NCI-H2107 (cell line): ENCODE data around the gene TLCD5.
A peak's percentile ranks its signal among the peaks of the same experiment; 100 is the strongest.

ENCODE experiments used
- DNase-seq: peaks from one replicate; lab custom pipeline; 2025; lab: John Stamatoyannopoulos, UW

The TLCD5 gene

GRCh38 chr11:120308081-120308480 lies 17.0 kb upstream of the TLCD5 start:
- no peak for DNase-seq

DNA sequence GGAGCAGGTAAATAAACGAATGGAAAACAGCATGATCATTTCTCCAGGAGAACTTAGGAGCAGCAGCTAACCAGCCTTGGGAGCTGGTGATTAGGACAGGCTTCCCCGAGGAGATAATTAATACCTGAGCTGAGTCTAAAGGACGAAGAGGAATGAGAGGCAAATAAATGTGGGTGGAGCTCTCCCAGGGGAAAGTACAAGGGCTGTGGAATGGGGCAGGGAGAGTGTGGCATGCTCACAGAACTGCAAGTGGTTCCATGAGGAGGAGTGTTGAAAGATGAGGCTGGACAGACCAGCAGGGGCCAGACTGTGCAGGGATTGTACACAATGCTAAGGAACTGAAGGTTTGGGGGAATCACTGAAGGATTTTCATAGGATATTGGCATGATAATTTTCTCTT lies 14.2 kb upstream of the TLCD5 start:
- DNase-seq = no peak

DNA sequence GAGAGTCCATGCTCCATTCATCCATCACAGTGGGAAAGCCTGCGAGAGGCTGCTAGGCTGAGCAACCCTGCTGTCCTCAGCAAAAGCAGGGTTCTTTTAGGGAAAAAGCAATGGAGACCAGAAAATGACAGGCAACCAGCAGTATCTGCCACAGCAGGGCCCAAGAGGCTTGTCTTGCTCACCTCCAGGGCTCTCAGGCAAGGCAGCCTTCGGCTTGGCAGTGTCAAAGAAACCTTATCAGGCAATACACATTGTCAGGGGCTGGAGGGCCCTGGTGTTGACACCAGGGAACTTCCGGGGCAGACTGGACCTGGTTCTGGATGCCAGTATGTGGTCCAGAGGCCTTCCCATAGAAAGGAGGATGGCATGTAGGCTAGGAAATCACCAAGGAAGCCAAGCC lies 10.2 kb upstream of the TLCD5 start:
- DNase-seq = no peak

DNA sequence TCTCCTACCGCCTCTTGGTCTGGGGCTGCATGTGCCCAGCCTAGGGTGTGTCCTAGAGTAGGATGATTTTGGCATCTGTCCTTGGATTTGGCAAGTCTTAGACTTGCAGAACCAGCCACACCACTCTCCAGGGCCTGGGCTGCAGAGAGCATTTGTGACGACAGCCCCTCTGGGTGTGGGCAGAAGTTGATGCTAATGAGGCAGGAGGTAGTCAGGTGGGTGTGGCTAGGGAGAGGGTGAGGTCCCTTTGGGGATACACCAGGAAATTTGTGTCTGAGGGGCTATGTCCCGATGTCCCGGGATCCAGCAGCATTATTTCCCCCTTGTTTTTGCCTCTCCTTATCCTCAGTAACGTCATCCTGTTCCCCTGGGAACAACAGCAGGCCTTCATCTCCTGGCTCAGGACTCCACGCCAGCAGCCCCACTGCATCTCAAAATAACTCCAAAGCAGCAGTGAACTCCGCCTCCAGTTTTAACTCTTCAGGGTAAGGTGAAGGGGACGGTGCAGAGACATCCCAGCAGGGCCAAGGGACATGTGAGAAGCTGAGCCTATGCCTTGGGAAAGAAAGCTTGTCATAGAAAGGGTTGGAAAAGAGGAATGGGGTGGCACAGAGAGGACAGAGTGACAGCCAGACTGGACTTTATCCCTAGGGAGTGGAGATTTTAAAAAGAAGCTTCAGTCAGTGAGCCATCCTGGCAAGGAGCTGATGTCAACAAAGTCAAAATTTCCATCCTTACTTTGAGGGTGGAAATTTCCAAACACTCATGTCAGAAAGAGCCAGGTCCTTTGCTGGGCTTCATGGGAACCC lies 8.0 kb upstream of the TLCD5 start:
- DNase-seq = no peak

GRCh38 chr11:120317689-120318480 lies 7.2 kb upstream of the TLCD5 start:
- no peak for DNase-seq

GRCh38 chr11:120318906-120319305 lies 6.2 kb upstream of the TLCD5 start:
- DNase-seq = no peak

DNA sequence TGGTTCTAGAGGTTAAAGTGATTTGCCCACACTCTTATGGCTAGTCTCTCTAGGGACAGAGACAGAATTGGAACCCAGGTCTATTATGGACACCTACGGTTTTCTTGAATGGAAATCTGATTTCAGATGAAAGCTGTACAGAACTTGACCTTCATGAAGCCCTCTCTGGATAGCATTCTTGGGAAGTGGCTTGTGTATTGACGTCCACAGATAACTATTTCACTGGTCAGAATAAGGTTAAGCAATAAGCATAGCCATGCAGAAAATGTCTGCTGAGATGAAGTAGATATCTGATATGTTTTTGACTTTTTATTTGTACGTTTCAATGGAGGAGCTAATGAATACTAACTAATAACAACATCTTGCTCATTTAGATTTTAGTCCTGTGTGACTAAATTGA lies 1.1 kb downstream of the TLCD5 start:
- DNase-seq = no peak

GRCh38 chr11:120326845-120327281 lies 1.8 kb downstream of the TLCD5 start:
- no peak for DNase-seq

DNA sequence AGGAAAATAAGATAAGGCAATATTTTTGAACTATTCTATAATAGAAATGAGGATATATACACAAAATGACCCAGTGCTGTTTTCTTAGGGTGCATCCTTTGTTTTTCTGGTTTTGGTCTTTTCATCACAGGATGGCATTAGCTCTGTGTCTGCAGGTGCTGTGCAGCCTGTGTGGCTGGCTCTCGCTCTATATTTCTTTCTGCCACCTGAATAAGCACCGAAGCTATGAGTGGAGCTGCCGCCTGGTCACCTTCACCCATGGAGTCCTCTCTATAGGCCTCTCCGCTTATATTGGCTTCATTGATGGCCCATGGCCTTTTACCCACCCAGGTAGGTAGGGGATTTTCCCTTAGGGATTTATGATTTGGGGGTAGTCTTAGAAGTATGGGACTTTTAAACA lies 2.2 kb downstream of the TLCD5 start:
- DNase-seq = no peak

DNA sequence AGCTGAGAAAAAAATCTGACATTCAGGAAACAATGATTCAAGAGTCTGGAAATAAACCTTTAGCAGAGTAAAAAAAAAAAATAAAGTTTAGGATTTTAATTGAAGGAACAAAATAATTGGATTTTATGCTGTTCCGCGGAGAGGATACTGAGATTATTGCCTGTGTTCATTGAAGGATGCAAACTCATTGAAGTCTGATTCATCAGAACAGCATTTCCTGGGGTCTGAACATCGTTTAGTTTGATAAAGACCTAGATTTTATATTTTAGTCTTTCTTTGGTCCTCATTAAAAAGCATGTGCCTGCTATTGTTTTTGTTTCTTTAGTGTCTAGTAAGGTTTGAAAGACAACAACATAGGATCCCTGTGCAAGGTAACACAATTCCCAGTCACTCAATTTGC lies 4.5 kb downstream of the TLCD5 start:
- no peak for DNase-seq

- no peak for DNase-seq
These were observed 4.9 kb downstream of the TLCD5 start for GRCh38 chr11:120330045-120330444.

DNA sequence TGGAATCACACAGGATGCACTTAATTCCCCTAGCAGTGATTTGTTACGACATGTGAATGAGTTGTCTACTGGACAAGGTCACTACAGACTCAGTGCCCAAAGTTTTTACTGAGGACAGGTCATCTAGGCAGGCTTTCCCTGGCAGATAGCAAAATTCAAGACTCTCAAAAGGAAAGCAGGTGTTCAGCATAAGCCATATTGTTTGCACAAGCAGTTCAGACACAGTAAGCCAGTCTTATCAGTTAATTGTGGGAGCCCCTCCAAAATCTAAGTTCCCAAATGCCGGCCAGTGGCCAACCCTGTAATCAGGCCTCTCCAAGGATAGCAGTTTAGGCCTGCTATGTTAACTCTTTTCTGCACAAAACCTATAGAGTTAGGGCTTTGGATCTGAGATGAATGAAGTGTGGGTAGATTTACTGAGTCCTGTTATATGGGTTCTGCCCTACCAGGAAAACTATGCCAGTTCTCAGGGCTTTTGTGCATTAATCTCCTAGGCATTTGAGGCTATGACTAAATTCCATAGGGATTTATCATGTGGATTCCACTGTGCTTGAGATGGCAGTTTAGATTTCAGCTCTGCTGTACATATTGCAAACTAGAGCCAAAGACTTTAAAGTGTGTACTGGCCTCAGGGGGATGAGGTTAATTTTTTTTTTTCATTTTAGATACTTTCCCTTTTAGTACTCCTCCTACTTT lies 6.3 kb downstream of the TLCD5 start:
- no peak for DNase-seq

GRCh38 chr11:120332822-120333716 lies 8.0 kb downstream of the TLCD5 start:
- DNase-seq = no peak

GRCh38 chr11:120333801-120334200 lies 8.7 kb downstream of the TLCD5 start:
- no peak for DNase-seq

DNA sequence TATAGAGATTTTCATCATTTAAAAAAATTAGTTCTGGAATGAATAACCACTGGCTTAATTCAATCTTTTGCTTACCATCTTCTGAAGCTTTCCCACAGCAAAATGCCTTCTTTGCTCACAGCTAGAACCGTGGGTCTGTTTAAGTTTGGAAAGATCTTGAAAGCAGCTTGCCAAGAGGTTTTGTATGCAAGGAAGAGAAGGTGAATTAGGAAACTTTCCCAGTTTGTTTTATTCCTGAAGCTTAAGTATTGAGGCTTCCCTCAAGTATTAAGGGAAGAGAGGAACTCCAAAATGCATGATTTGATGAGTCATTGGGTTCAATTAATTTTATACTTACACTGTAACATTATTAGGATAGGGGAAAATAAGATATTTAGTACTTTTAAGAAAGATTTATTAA lies 9.2 kb downstream of the TLCD5 start:
- DNase-seq = no peak

DNA sequence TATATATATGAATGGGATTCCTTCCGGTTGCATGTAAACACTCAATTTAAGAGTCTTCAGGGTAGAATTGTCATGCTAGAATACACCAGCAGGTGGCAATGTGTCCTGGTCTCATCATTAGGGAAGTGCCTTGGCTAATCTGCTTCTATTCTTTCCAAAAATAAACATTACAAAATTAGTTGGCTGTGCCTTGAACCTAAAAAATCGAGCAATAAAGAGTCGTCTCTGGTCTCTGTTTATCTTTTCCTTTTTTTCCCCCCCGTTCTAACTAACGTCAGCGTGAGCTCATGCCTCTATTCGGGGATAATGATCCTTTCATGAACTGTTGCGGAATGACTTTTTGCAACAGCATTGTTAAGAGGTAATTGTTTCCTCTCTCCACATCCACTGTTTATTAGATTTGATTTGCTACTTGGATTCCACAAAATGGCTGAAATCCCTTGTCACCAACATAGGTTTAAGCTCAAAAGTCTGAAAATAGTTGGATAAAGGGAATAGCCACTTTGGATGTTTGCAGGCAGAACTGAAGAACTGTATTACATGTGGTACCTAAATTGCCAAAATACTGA lies 9.9 kb downstream of the TLCD5 start:
- peak; percentile 38 for DNase-seq

- no peak for DNase-seq
These were observed 10.4 kb downstream of the TLCD5 start for GRCh38 chr11:120335556-120335907.

- peak; percentile 90 for DNase-seq
These were observed 11.0 kb downstream of the TLCD5 start, which contains the start of gene ARHGEF12 for GRCh38 chr11:120335908-120336640. ARHGEF12 (plus strand) TSS chr11:120336413; CDS start chr11:120337244, 831 bp downstream.

GRCh38 chr11:120336641-120337354 lies 11.7 kb downstream of the TLCD5 start:
- no peak for DNase-seq
